Stomach (tissue), 4 donors: Measurements from ENCODE around the gene TFEB.

Source experiments
- POLR2A ChIP-seq, 4 donors: fragments of 450-650 bp; IDR thresholded peaks; one replicate each; pipeline ENCODE4 v1.6.1; 2016; ENCODE audit warnings: antibody characterized with exemption in 4 of 4, control low read depth in 2 of 4, mild to moderate bottlenecking in 1 of 4, moderate library complexity in 1 of 4
- POLR2AphosphoS5 ChIP-seq, 3 donors: sonication (generic); formaldehyde crosslinking; IDR thresholded peaks; one replicate each; pipeline ENCODE4 v1.6.1; 2016; ENCODE audit warnings: antibody characterized with exemption in 3 of 3
- TF ChIP-seq, protein P1 (sequence below), 7 experiments: fragments of 450-650 bp in 4 of 7; fragments of 200-600 bp in 3 of 7; sonication (generic) in 3 of 7; IDR thresholded peaks; one replicate each; pipeline ENCODE4 v1.5.1; 2016 to 2019; ENCODE audit warnings: antibody characterized with exemption in 7 of 7, control low read depth in 2 of 7, mild to moderate bottlenecking in 1 of 7

GRCh38 chr6:41650120-41650519, 85.3 kb downstream of the TFEB start:
- TF ChIP-seq, protein P1, sequence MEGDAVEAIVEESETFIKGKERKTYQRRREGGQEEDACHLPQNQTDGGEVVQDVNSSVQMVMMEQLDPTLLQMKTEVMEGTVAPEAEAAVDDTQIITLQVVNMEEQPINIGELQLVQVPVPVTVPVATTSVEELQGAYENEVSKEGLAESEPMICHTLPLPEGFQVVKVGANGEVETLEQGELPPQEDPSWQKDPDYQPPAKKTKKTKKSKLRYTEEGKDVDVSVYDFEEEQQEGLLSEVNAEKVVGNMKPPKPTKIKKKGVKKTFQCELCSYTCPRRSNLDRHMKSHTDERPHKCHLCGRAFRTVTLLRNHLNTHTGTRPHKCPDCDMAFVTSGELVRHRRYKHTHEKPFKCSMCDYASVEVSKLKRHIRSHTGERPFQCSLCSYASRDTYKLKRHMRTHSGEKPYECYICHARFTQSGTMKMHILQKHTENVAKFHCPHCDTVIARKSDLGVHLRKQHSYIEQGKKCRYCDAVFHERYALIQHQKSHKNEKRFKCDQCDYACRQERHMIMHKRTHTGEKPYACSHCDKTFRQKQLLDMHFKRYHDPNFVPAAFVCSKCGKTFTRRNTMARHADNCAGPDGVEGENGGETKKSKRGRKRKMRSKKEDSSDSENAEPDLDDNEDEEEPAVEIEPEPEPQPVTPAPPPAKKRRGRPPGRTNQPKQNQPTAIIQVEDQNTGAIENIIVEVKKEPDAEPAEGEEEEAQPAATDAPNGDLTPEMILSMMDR (IDR thresholded peaks at IDR 0.05): no peak
- TF ChIP-seq POLR2A (IDR thresholded peaks at IDR 0.05): no peak
- TF ChIP-seq POLR2AphosphoS5 (IDR thresholded peaks at IDR 0.05): no peak
